H9 (cell line): ENCODE data around the gene ATG2A. TPM values are rescaled to one million over a fixed set of nuclear protein-coding genes. Genes with fewer than 3 reads are reported as not detected.

Experiments used
- DNase-seq: peaks from one replicate; pipeline ENCODE4 v3.0.0-alpha.2; 2017
- H2AFZ ChIP-seq: one replicate; pipeline ENCODE4 v1.6.1; 2013; ENCODE audit warnings: mild to moderate bottlenecking, low read length, control low read depth, moderate library complexity
- H2AK5ac ChIP-seq: 2 replicates; pipeline ENCODE4 v1.6.1; 2013; ENCODE audit warnings: low read length, control low read depth, mixed read lengths; ENCODE audit not compliant: insufficient read length
- H2BK120ac ChIP-seq: one replicate; pipeline ENCODE4 v1.6.1; 2013; ENCODE audit warnings: low read depth, mild to moderate bottlenecking, low read length, control low read depth, inconsistent platforms; ENCODE audit not compliant: poor library complexity, severe bottlenecking
- H2BK12ac ChIP-seq: 2 replicates; pipeline ENCODE4 v1.6.1; 2013; ENCODE audit warnings: low read length, control low read depth, mixed read lengths, low read depth; ENCODE audit not compliant: insufficient read length
- H2BK15ac ChIP-seq: 2 replicates; pipeline ENCODE4 v1.6.1; 2013; ENCODE audit warnings: low read depth, low read length, control low read depth
- H2BK20ac ChIP-seq: one replicate; pipeline ENCODE4 v1.6.1; 2013; ENCODE audit warnings: low read depth, mild to moderate bottlenecking, low read length, control low read depth, inconsistent platforms; ENCODE audit not compliant: poor library complexity, severe bottlenecking
- H2BK5ac ChIP-seq: 2 replicates; pipeline ENCODE4 v1.6.1; 2013; ENCODE audit warnings: low read length, control low read depth, mixed read lengths; ENCODE audit not compliant: insufficient read length
- H3K14ac ChIP-seq: 2 replicates; pipeline ENCODE4 v1.6.1; 2013; ENCODE audit warnings: low read length, control low read depth; ENCODE audit not compliant: insufficient read depth
- H3K18ac ChIP-seq: 2 replicates; pipeline ENCODE4 v1.6.1; 2013; ENCODE audit warnings: low read depth, mild to moderate bottlenecking, mixed read lengths, low read length, control low read depth; ENCODE audit not compliant: insufficient read length
- H3K23ac ChIP-seq: 2 replicates; pipeline ENCODE4 v1.6.1; 2013; ENCODE audit warnings: low read length, control low read depth, mixed read lengths, low read depth; ENCODE audit not compliant: insufficient read length
- H3K23me2 ChIP-seq: 2 replicates; pipeline ENCODE4 v1.6.1; 2013; ENCODE audit warnings: low read depth, mild to moderate bottlenecking, mixed read lengths, low read length, control low read depth; ENCODE audit not compliant: insufficient read length, poor library complexity, severe bottlenecking
- H3K27ac ChIP-seq: 2 replicates; pipeline ENCODE4 v1.5.1; 2013; ENCODE audit warnings: low read length, control low read depth, mixed read lengths, low read depth; ENCODE audit not compliant: insufficient read length
- H3K27me3 ChIP-seq: 2 replicates; pipeline ENCODE4 v1.6.1; 2013; ENCODE audit warnings: low read length, control low read depth, inconsistent platforms; ENCODE audit not compliant: insufficient read depth
- H3K4ac ChIP-seq: 2 replicates; pipeline ENCODE4 v1.6.1; 2013; ENCODE audit warnings: low read depth, mild to moderate bottlenecking, control low read depth, inconsistent platforms, low read length, moderate library complexity
- H3K4me1 ChIP-seq: 2 replicates; pipeline ENCODE4 v1.6.1; 2013; ENCODE audit warnings: low read length, control low read depth, inconsistent platforms; ENCODE audit not compliant: insufficient read depth
- H3K4me2 ChIP-seq: 2 replicates; pipeline ENCODE4 v1.6.1; 2013; ENCODE audit warnings: low read length, control low read depth, mixed read lengths; ENCODE audit not compliant: insufficient read length, insufficient read depth
- H3K56ac ChIP-seq: 2 replicates; pipeline ENCODE4 v1.6.1; 2013; ENCODE audit warnings: low read depth, mild to moderate bottlenecking, mixed read lengths, low read length, control low read depth; ENCODE audit not compliant: insufficient read length
- H3K79me1 ChIP-seq: 2 replicates; pipeline ENCODE4 v1.6.1; 2013; ENCODE audit warnings: low read depth, mild to moderate bottlenecking, moderate library complexity, low read length, control low read depth, inconsistent platforms; ENCODE audit not compliant: insufficient read depth, poor library complexity, severe bottlenecking
- H3K79me2 ChIP-seq: 2 replicates; pipeline ENCODE4 v1.6.1; 2013; ENCODE audit warnings: low read length, control low read depth, inconsistent platforms; ENCODE audit not compliant: insufficient read depth
- H3K9ac ChIP-seq: 2 replicates; pipeline ENCODE4 v1.6.1; 2013; ENCODE audit warnings: low read length, control low read depth, mixed read lengths; ENCODE audit not compliant: insufficient read length; ENCODE audit errors: extremely low read depth
- H3K9me3 ChIP-seq: one replicate; pipeline ENCODE4 v1.6.1; 2013; ENCODE audit warnings: low read depth, low read length, inconsistent platforms; ENCODE audit not compliant: control insufficient read depth
- H3T11ph ChIP-seq: one replicate; pipeline ENCODE4 v1.6.1; 2013; ENCODE audit warnings: mild to moderate bottlenecking, low read length, control low read depth, inconsistent platforms
- H4K20me1 ChIP-seq: one replicate; pipeline ENCODE4 v1.6.1; 2013; ENCODE audit not compliant: control insufficient read depth, insufficient read length, insufficient read depth
- H4K5ac ChIP-seq: 2 replicates; pipeline ENCODE4 v1.6.1; 2013; ENCODE audit warnings: low read depth, mild to moderate bottlenecking, mixed read lengths, low read length, control low read depth; ENCODE audit not compliant: insufficient read length
- H4K8ac ChIP-seq: replicated peaks from 2 replicates; pipeline ENCODE4 v1.6.1; 2013; ENCODE audit warnings: low read length, control low read depth, mixed read lengths, low read depth; ENCODE audit not compliant: insufficient read length
- H4K91ac ChIP-seq: 2 replicates; pipeline ENCODE4 v1.6.1; 2013; ENCODE audit warnings: low read depth, mild to moderate bottlenecking, moderate library complexity, mixed read lengths, low read length, control low read depth; ENCODE audit not compliant: insufficient read length
- H3K27ac Mint-ChIP-seq, 3 experiments: 2 replicates in 2 of 3; 3 replicates in 1 of 3; pipeline ENCODE4 v1.8.0; 2020 to 2021; ENCODE audit warnings: mixed read lengths in 3 of 3, mild to moderate bottlenecking in 1 of 3, moderate library complexity in 1 of 3
- H3K27me3 Mint-ChIP-seq: 2 replicates; pipeline ENCODE4 v1.8.0; 2021; ENCODE audit warnings: low read depth, mild to moderate bottlenecking, moderate library complexity, mixed read lengths
- H3K36me3 Mint-ChIP-seq, 3 experiments: 2 replicates in 2 of 3; 3 replicates in 1 of 3; pipeline ENCODE4 v1.8.0; 2020 to 2021; ENCODE audit warnings: low read depth in 3 of 3, mixed read lengths in 3 of 3; ENCODE audit not compliant: insufficient read depth in 1 of 3
- H3K4me1 Mint-ChIP-seq, 2 experiments: 2 replicates each; pipeline ENCODE4 v1.8.0; 2020; ENCODE audit warnings: mixed read lengths in 2 of 2
- H3K4me3 Mint-ChIP-seq, 2 experiments: 2 replicates in 1 of 2; 3 replicates in 1 of 2; pipeline ENCODE4 v1.8.0; 2020 to 2021; ENCODE audit warnings: mild to moderate bottlenecking in 2 of 2, mixed read lengths in 2 of 2, moderate library complexity in 1 of 2
- H3K9me3 Mint-ChIP-seq, 2 experiments: 2 replicates in 1 of 2; 3 replicates in 1 of 2; pipeline ENCODE4 v1.8.0; 2020; ENCODE audit warnings: mild to moderate bottlenecking in 2 of 2, mixed read lengths in 2 of 2, moderate library complexity in 1 of 2
- CTCF ChIP-seq: fragments of 200-600 bp; sonication (generic); conservative IDR thresholded peaks from 3 replicates; pipeline ENCODE4 v1.8.0; 2021; ENCODE audit warnings: antibody characterized with exemption, mild to moderate bottlenecking
- WGBS: extraction: QIAGEN DNeasy Blood & Tissue Kit; methylation state at CpG from one replicate; pipeline ENCODE4 v1.1.7; 2013; ENCODE audit warnings: missing lambda C conversion rate, low lambda C conversion rate, mixed read lengths; ENCODE audit not compliant: insufficient read length; ENCODE audit errors: extremely low coverage; 5-methylcytosine and 5-hydroxymethylcytosine counted together
- total RNA-seq: library from RNA; stranded (reverse); gene quantifications from 2 replicates; pipeline ENCODE4 v1.2.1, GENCODE V29; 2021

The ATG2A gene
- total RNA-seq, 1 experiment from 2014 or later = 21.3 TPM

GRCh38 chr11:64849598-64850356 lies 67.2 kb downstream of the ATG2A start:
- Histone ChIP-seq H3K18ac (no peak overlapping the region), H2BK12ac (no peak overlapping the region), H3K14ac (no peak overlapping the region; the same call in 1 of the 2 replicates), H3K27me3 (no peaks in the 10 kb centered on the region), H3K9me3 (no peaks in the 10 kb centered on the region), H4K8ac (no peak overlapping the region), H2BK20ac (no peak overlapping the region), H2AFZ (no peak overlapping the region), H3K27ac (no peak overlapping the region), H3K9ac (no peak overlapping the region), H2BK5ac (no peak overlapping the region), H3K79me2 (no peaks in the 10 kb centered on the region), H3K4ac (no peak overlapping the region), H2BK15ac (no peak overlapping the region), H3K79me1 (no peaks in the 10 kb centered on the region), H3K4me2 (no peak overlapping the region), H4K91ac (no peak overlapping the region), H3T11ph (no peak overlapping the region), H3K4me1 (no peaks in the 10 kb centered on the region), H4K20me1 (no peaks in the 10 kb centered on the region), H3K23me2 (no peaks in the 10 kb centered on the region), H4K5ac (no peak overlapping the region), H3K56ac (no peak overlapping the region), H3K23ac (no peak overlapping the region), H2AK5ac (no peak overlapping the region), H2BK120ac (no peak overlapping the region)
- H3K9me3 Mint-ChIP-seq = no peaks in the 10 kb centered on the region; a peak in 1 of 5 replicates
- no peak for DNase-seq
- no peak overlapping the region for H3K27ac Mint-ChIP-seq
- peaks cover 2 to 6% (median 5%) of the 10 kb centered on the region in 3 experiments; a peak in 5 of 7 replicates for H3K36me3 Mint-ChIP-seq
- H3K27me3 Mint-ChIP-seq = no peaks in the 10 kb centered on the region
- no peak for TF ChIP-seq CTCF
- WGBS = no CpG with 5 or more reads among the region's 19 CpGs
- no peak overlapping the region for H3K4me3 Mint-ChIP-seq
- H3K4me1 Mint-ChIP-seq = peaks cover 19 to 24% of the 10 kb centered on the region in 2 experiments
